Calu3 (cell line): Measurements from ENCODE around the gene TNFAIP8L3. TPM values are rescaled to one million over a fixed set of nuclear protein-coding genes. Genes with fewer than 3 reads are reported as not detected.

ENCODE experiments used
- BruUV-seq: library from RNA; stranded (reverse); fragments of 400-500 nt; replicated peaks from 2 replicates; lab custom pipeline; 2021; lab: Mats Ljungman, UMichigan
- CTCF ChIA-PET: fragments of 300-600 bp; sonication (Branson Sonifier 250); formaldehyde crosslinking; loops from one replicate; lab custom pipeline; 2022; ENCODE audit warnings: antibody characterized with exemption; lab: Charles Lee
- DNase-seq: peaks from one replicate; pipeline ENCODE4 v3.0.0; 2022
- H3K27ac Mint-ChIP-seq: one replicate; pipeline ENCODE4 v1.8.0; 2022; ENCODE audit warnings: mixed read lengths; ENCODE audit not compliant: unreplicated experiment
- H3K27me3 Mint-ChIP-seq: one replicate; pipeline ENCODE4 v1.8.0; 2022; ENCODE audit warnings: mixed read lengths; ENCODE audit not compliant: unreplicated experiment
- H3K36me3 Mint-ChIP-seq: one replicate; pipeline ENCODE4 v1.8.0; 2022; ENCODE audit warnings: mild to moderate bottlenecking, moderate library complexity, mixed read lengths; ENCODE audit not compliant: insufficient read depth, unreplicated experiment
- H3K4me1 Mint-ChIP-seq: one replicate; pipeline ENCODE4 v1.8.0; 2022; ENCODE audit warnings: mild to moderate bottlenecking, low read depth, mixed read lengths; ENCODE audit not compliant: unreplicated experiment
- H3K4me3 Mint-ChIP-seq: one replicate; pipeline ENCODE4 v1.8.0; 2022; ENCODE audit warnings: mild to moderate bottlenecking, low read depth, moderate library complexity, mixed read lengths; ENCODE audit not compliant: unreplicated experiment
- H3K9me3 Mint-ChIP-seq: one replicate; pipeline ENCODE4 v1.8.0; 2022; ENCODE audit warnings: low read depth, mixed read lengths; ENCODE audit not compliant: unreplicated experiment
- intact Hi-C: fragments of 100-400 bp; cut with micrococcal nuclease; formaldehyde crosslinking; loops from one replicate; pipeline ENCODE4 v1.10.0; 2022; ENCODE audit not compliant: unreplicated experiment
- total RNA-seq: library from RNA; stranded (reverse); gene quantifications from 2 replicates; pipeline ENCODE4 v1.2.3, GENCODE V29; 2022
- TF ChIP-seq, protein P1 (sequence below): fragments of 200-600 bp; IDR thresholded peaks from one replicate; pipeline ENCODE4 v1.8.0; 2022; ENCODE audit warnings: antibody characterized with exemption; ENCODE audit not compliant: unreplicated experiment

TNFAIP8L3 gene
- total RNA-seq, 1 experiment from 2014 or later = not detected

DNA sequence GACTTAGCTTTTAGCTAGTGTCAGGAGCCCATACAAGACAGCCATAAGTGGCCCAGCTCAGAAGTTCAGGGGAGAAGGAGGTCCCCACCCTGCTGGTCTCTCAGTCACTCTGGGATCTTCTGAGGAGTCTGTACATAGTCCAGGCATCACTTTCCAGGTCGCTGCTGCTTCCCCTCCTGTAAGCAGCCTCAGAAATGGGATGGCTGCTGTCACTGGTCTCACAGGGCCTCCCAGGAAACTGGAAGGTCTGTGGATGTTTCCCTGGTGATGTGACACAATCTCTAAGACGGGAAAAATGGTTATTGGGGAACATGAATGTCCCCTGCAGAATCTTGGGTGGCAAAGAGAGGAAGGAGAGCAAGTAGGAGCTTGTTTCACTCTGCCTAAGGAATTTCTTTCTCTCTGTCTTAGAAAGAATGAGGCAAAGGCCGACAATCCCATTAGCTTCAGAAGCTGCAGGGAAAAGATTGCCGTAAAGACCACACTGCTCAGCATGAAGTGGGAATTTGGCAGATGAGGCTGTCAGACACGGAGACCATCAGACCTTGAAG lies 43.2 kb upstream of the TNFAIP8L3 start:
- Mint-ChIP-seq H3K4me1 (peaks cover 6% of the 10 kb centered on the region), H3K4me3 (no peak overlapping the region), H3K27ac (no peak overlapping the region), H3K27me3 (peaks cover 58% of the 10 kb centered on the region), H3K36me3 (no peaks in the 10 kb centered on the region), H3K9me3 (no peaks in the 10 kb centered on the region)
- CTCF ChIA-PET = no interaction called here
- DNase-seq = no peak
- TF ChIP-seq, protein P1, sequence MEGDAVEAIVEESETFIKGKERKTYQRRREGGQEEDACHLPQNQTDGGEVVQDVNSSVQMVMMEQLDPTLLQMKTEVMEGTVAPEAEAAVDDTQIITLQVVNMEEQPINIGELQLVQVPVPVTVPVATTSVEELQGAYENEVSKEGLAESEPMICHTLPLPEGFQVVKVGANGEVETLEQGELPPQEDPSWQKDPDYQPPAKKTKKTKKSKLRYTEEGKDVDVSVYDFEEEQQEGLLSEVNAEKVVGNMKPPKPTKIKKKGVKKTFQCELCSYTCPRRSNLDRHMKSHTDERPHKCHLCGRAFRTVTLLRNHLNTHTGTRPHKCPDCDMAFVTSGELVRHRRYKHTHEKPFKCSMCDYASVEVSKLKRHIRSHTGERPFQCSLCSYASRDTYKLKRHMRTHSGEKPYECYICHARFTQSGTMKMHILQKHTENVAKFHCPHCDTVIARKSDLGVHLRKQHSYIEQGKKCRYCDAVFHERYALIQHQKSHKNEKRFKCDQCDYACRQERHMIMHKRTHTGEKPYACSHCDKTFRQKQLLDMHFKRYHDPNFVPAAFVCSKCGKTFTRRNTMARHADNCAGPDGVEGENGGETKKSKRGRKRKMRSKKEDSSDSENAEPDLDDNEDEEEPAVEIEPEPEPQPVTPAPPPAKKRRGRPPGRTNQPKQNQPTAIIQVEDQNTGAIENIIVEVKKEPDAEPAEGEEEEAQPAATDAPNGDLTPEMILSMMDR = no peak
- no TSS peak for BruUV-seq
- intact Hi-C loops = no loop called here

DNA sequence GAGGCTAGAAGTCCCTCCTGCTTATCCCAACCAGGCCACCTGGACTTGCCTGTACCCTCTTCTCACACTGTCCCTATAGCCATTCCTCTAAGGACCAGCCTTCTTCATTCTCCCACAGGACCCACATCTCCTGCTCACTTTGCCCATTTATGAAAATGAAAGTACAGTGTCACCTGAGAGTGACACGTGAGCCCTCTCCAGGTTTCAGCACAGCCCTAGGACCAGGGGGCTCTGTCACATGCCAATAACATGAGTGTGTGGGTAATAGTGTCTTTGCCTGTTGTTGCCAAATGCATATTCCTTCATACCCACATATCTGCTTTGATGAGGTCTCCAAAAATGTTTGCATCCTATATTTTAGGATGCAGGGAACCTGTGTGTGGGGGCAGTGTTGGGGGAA lies 42.3 kb upstream of the TNFAIP8L3 start:
- no peaks in the 10 kb centered on the region for H3K36me3 Mint-ChIP-seq
- intact Hi-C loops = no loop called here
- no peaks in the 10 kb centered on the region for H3K9me3 Mint-ChIP-seq
- BruUV-seq = no TSS peak
- no peak overlapping the region for H3K27ac Mint-ChIP-seq
- CTCF ChIA-PET = no interaction called here
- H3K4me3 Mint-ChIP-seq = no peak overlapping the region
- H3K27me3 Mint-ChIP-seq = peaks cover 49% of the 10 kb centered on the region
- DNase-seq = no peak
- H3K4me1 Mint-ChIP-seq = peaks cover 6% of the 10 kb centered on the region
- TF ChIP-seq, protein P1 = no peak

DNA sequence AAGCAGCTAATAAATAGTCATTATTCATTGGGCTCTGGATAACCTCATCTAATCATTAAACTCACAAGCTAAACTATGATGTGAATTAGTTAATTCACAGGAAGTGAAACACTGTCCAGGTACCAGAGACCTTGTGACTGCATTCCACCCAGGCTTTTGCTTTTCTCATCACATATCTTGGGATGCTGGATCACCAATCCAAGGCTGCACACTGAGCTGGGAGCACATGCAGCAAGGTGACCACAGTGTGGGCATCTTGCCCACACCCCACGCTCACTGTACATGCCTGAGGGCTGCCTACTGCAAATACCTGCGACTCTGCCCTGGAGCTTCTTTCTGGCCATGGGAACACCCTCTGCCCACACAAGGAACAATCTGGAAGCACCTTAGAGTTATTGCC lies 40.6 kb upstream of the TNFAIP8L3 start:
- Mint-ChIP-seq H3K9me3 (no peaks in the 10 kb centered on the region), H3K4me1 (peaks cover 6% of the 10 kb centered on the region), H3K36me3 (no peaks in the 10 kb centered on the region), H3K27ac (no peak overlapping the region), H3K27me3 (peaks cover 41% of the 10 kb centered on the region), H3K4me3 (no peak overlapping the region)
- no TSS peak for BruUV-seq
- CTCF ChIA-PET = interaction anchor here (0.6 to 0.7 kb wide), 2 partner anchors 30 to 38 kb away, joined by 3 to 8 read pairs; no protein-coding TSS in a partner anchor
- DNase-seq = no peak
- TF ChIP-seq, protein P1 = no peak
- intact Hi-C loops = no loop called here

DNA sequence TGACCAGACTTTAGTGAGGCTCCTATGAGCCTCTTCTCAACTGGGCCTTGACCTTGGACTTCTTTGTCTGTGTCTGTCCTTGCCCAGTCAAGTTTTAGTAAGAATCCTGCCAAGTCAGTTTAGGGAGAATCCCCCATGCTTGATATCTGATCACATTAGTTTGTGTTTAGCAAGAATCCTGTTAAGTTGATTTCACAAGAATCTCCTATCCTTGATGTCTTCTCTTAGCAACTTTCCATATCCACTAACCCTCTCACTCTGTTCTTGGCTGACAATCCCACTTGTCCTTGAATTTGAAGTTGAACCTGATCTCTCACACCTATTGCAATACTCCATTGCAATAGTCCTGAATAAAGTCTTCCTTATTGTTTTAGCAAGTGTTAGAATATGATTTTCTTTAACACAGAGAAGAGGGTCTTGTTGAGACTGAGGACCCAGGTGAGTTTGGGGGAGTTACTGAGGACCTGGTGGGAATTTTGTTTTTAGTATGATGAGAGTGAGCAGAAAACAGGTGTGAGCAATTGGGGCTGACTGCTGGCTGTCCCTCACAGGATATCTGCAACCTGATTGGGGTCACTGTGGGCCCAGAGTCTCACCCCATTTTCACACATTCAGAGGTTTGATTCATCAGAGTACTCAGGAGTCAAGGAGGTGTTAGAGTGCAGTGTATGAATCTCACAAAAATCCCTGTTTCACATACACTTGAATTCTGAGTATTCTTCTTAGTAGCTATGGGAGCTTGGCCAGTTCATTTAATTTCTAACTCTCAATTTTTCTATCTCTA lies 39.9 kb upstream of the TNFAIP8L3 start:
- TF ChIP-seq, protein P1 = no peak
- Mint-ChIP-seq H3K36me3 (no peaks in the 10 kb centered on the region), H3K4me1 (peaks cover 6% of the 10 kb centered on the region), H3K4me3 (no peak overlapping the region), H3K9me3 (no peaks in the 10 kb centered on the region), H3K27ac (no peak overlapping the region), H3K27me3 (peaks cover 41% of the 10 kb centered on the region)
- BruUV-seq = no TSS peak
- DNase-seq = no peak
- CTCF ChIA-PET = interaction anchor here (0.6 to 0.7 kb wide), 2 partner anchors 29 to 38 kb away, joined by 3 to 8 read pairs; no protein-coding TSS in a partner anchor
- intact Hi-C loops = no loop called here
